WTC11 (cell line): ENCODE data around the gene NTPCR. TPM values are rescaled to one million over a fixed set of nuclear protein-coding genes. Genes with fewer than 3 reads are reported as not detected.

Experiments used
- ATAC-seq: fragments of 200-7000 bp; cut with Tn5 transposase; 2 replicates; pipeline ENCODE4 v1.10.0; 2021; ENCODE audit warnings: mild to moderate bottlenecking, moderate library complexity
- CTCF ChIA-PET: fragments of 300-600 bp; sonication (Branson Sonifier 250); formaldehyde crosslinking; loops from one replicate; lab custom pipeline; 2021; ENCODE audit warnings: antibody characterized with exemption; lab: Charles Lee
- POLR2A ChIA-PET: fragments of 350-600 bp; sonication (Branson Sonifier 250); formaldehyde crosslinking; loops from one replicate; lab custom pipeline; 2021; ENCODE audit warnings: antibody characterized with exemption; lab: Charles Lee
- DNase-seq: peaks from one replicate; pipeline ENCODE4 v3.0.0; 2021; ENCODE audit warnings: low spot score
- H3K27ac Mint-ChIP-seq: 2 replicates; pipeline ENCODE4 v1.8.0; 2021; ENCODE audit warnings: mixed read lengths
- H3K27me3 Mint-ChIP-seq: 2 replicates; pipeline ENCODE4 v1.8.0; 2021; ENCODE audit warnings: low read depth, mild to moderate bottlenecking, moderate library complexity, mixed read lengths
- H3K36me3 Mint-ChIP-seq: 2 replicates; pipeline ENCODE4 v1.8.0; 2021; ENCODE audit warnings: mixed read lengths
- H3K4me1 Mint-ChIP-seq: 2 replicates; pipeline ENCODE4 v1.8.0; 2022; ENCODE audit warnings: mixed read lengths
- H3K4me3 Mint-ChIP-seq: 2 replicates; pipeline ENCODE4 v1.8.0; 2021; ENCODE audit warnings: mild to moderate bottlenecking, moderate library complexity, mixed read lengths
- H3K9me3 Mint-ChIP-seq: 2 replicates; pipeline ENCODE4 v1.8.0; 2021; ENCODE audit warnings: mixed read lengths
- CBFB ChIP-seq: sonication (generic); formaldehyde crosslinking; IDR thresholded peaks from 2 replicates; pipeline ENCODE4 v1.8.1; 2022; ENCODE audit warnings: mild to moderate bottlenecking, low read depth, missing genetic modification reagents
- CREB1 ChIP-seq: sonication (generic); formaldehyde crosslinking; IDR thresholded peaks from 2 replicates; pipeline ENCODE4 v1.8.0; 2023; ENCODE audit warnings: mild to moderate bottlenecking, missing genetic modification reagents
- CTCF ChIP-seq: fragments of 200-600 bp; IDR thresholded peaks from 2 replicates; pipeline ENCODE4 v1.8.0; 2022; ENCODE audit warnings: antibody characterized with exemption
- EMX1 ChIP-seq: fragments of 250-450 bp; sonication (Bioruptor Pico); IDR thresholded peaks from 2 replicates; pipeline ENCODE4 v1.8.0; 2021; ENCODE audit warnings: mild to moderate bottlenecking
- ESRRA ChIP-seq: sonication (generic); formaldehyde crosslinking; IDR thresholded peaks from 2 replicates; pipeline ENCODE4 v1.8.1; 2022; ENCODE audit warnings: mild to moderate bottlenecking, missing genetic modification reagents, borderline replicate concordance
- FOXP4 ChIP-seq: sonication (generic); formaldehyde crosslinking; IDR thresholded peaks from 2 replicates; pipeline ENCODE4 v1.8.0; 2022; ENCODE audit warnings: mild to moderate bottlenecking, missing genetic modification reagents
- HMGA2 ChIP-seq: fragments of 250-450 bp; sonication (Bioruptor Pico); IDR thresholded peaks from 2 replicates; pipeline ENCODE4 v1.4.0; 2021; ENCODE audit warnings: mild to moderate bottlenecking, moderate library complexity
- HMGXB4 ChIP-seq: sonication (generic); formaldehyde crosslinking; IDR thresholded peaks from 2 replicates; pipeline ENCODE4 v1.8.1; 2023; ENCODE audit warnings: mild to moderate bottlenecking, moderate library complexity, missing genetic modification reagents
- IRF1 ChIP-seq: sonication (generic); formaldehyde crosslinking; IDR thresholded peaks from 2 replicates; pipeline ENCODE4 v1.8.0; 2023; ENCODE audit warnings: missing genetic modification reagents
- NR1H2 ChIP-seq: sonication (generic); formaldehyde crosslinking; IDR thresholded peaks from 2 replicates; pipeline ENCODE4 v1.9.0; 2021; ENCODE audit warnings: mild to moderate bottlenecking, moderate library complexity, missing genetic modification reagents
- PRRX2 ChIP-seq: fragments of 250-450 bp; sonication (Bioruptor Pico); IDR thresholded peaks from 2 replicates; pipeline ENCODE4 v1.8.0; 2021; ENCODE audit warnings: mild to moderate bottlenecking
- RELA ChIP-seq: sonication (generic); formaldehyde crosslinking; IDR thresholded peaks from 2 replicates; pipeline ENCODE4 v1.8.1; 2022; ENCODE audit warnings: missing genetic modification reagents, mild to moderate bottlenecking, borderline replicate concordance
- SMAD3 ChIP-seq: sonication (generic); formaldehyde crosslinking; IDR thresholded peaks from 2 replicates; pipeline ENCODE4 v1.8.0; 2022; ENCODE audit warnings: missing genetic modification reagents, mild to moderate bottlenecking, borderline replicate concordance
- USF1 ChIP-seq: sonication (generic); formaldehyde crosslinking; IDR thresholded peaks from 2 replicates; pipeline ENCODE4 v1.8.0; 2022; ENCODE audit warnings: mild to moderate bottlenecking, missing genetic modification reagents
- ZNF121 ChIP-seq: sonication (generic); formaldehyde crosslinking; IDR thresholded peaks from 2 replicates; pipeline ENCODE4 v1.8.0; 2023; ENCODE audit warnings: missing genetic modification reagents
- ZNF219 ChIP-seq: sonication (generic); formaldehyde crosslinking; IDR thresholded peaks from 2 replicates; pipeline ENCODE4 v1.8.0; 2023; ENCODE audit warnings: missing genetic modification reagents, mild to moderate bottlenecking, borderline replicate concordance
- ZNF396 ChIP-seq: fragments of 250-450 bp; sonication (Bioruptor Pico); IDR thresholded peaks from 2 replicates; pipeline ENCODE4 v1.8.0; 2021; ENCODE audit warnings: mild to moderate bottlenecking, moderate library complexity, borderline replicate concordance
- total RNA-seq: library from RNA; stranded (reverse); gene quantifications from 3 replicates; pipeline ENCODE4 v1.2.3, GENCODE V29; 2021

Gene NTPCR
- total RNA-seq, 1 experiment from 2014 or later, result 102 TPM

- no peak for DNase-seq
- H3K9me3 Mint-ChIP-seq, result peaks cover 7% of the 10 kb centered on the region; the same call in 1 of the 2 replicates
- TF ChIP-seq ZNF396 (CRISPR knock-in tag) (no peak), SMAD3 (CRISPR knock-in tag) (no peak), ZNF219 (no peak), EMX1 (no peak), HMGA2 (CRISPR knock-in tag) (no peak), PRRX2 (CRISPR knock-in tag) (no peak)
- TF ChIP-seq, all 79 proteins: peak for 0
- no peak for ATAC-seq
- H3K36me3 Mint-ChIP-seq, result no peaks in the 10 kb centered on the region
- no peak overlapping the region for H3K4me3 Mint-ChIP-seq
- ChIA-PET POLR2A (no interaction called here), CTCF (no interaction called here)
- peaks cover 9% of the 10 kb centered on the region for H3K27me3 Mint-ChIP-seq
- H3K27ac Mint-ChIP-seq, result no peak overlapping the region
- H3K4me1 Mint-ChIP-seq, result peaks cover 26% of the 10 kb centered on the region
These were observed 41.6 kb upstream of the NTPCR start for GRCh38 chr1:232908831-232909230.

GRCh38 chr1:232909752-232910151 is 40.7 kb upstream of the NTPCR start:
- no peak for ATAC-seq
- TF ChIP-seq ESRRA (CRISPR knock-in tag) (no peak), PRRX2 (CRISPR knock-in tag) (no peak), RELA (CRISPR knock-in tag) (no peak)
- Mint-ChIP-seq H3K9me3 (peaks cover 7% of the 10 kb centered on the region; the same call in 1 of the 2 replicates), H3K27ac (no peak overlapping the region), H3K36me3 (no peaks in the 10 kb centered on the region), H3K4me3 (no peak overlapping the region), H3K27me3 (peaks cover 9% of the 10 kb centered on the region), H3K4me1 (peaks cover 30% of the 10 kb centered on the region)
- CTCF ChIA-PET, result no interaction called here
- DNase-seq, result no peak
- POLR2A ChIA-PET, result no interaction called here

GRCh38 chr1:232911027-232911599 is 39.3 kb upstream of the NTPCR start:
- no peaks in the 10 kb centered on the region for H3K36me3 Mint-ChIP-seq

GRCh38 chr1:232912845-232913580 is 37.4 kb upstream of the NTPCR start:
- ATAC-seq, result no peak
- DNase-seq, result no peak
- Mint-ChIP-seq H3K4me3 (no peak overlapping the region), H3K27ac (no peak overlapping the region), H3K9me3 (peaks cover 7% of the 10 kb centered on the region; the same call in 1 of the 2 replicates), H3K4me1 (peaks cover 30% of the 10 kb centered on the region), H3K27me3 (peaks cover 9% of the 10 kb centered on the region), H3K36me3 (no peaks in the 10 kb centered on the region)
- ChIA-PET CTCF (no interaction called here), POLR2A (no interaction called here)
- TF ChIP-seq USF1 (CRISPR knock-in tag), result no peak
- no peak for TF ChIP-seq CBFB (CRISPR knock-in tag)
- TF ChIP-seq IRF1 (CRISPR knock-in tag), result no peak
- no peak for TF ChIP-seq NR1H2
- no peak for TF ChIP-seq HMGXB4 (CRISPR knock-in tag)
- no peak for TF ChIP-seq CREB1 (CRISPR knock-in tag)
- no peak for TF ChIP-seq CTCF

More at GRCh38 chr1:232911027-232911599, 39.3 kb upstream of the NTPCR start:
- no peak overlapping the region for H3K4me3 Mint-ChIP-seq
- peaks cover 30% of the 10 kb centered on the region for H3K4me1 Mint-ChIP-seq
- peaks cover 9% of the 10 kb centered on the region for H3K27me3 Mint-ChIP-seq
- peaks cover 7% of the 10 kb centered on the region; the same call in 1 of the 2 replicates for H3K9me3 Mint-ChIP-seq
- no peak for TF ChIP-seq PRRX2 (CRISPR knock-in tag)
- 0 out of 2 replicates have a peak, but pooled peaks have one; percentile 45 for TF ChIP-seq ZNF121 (CRISPR knock-in tag)
- TF ChIP-seq FOXP4 (CRISPR knock-in tag), result 0 out of 2 replicates have a peak, but pooled peaks have one; percentile 33
- ATAC-seq, result peak; percentile 89
- POLR2A ChIA-PET, result no interaction called here
- H3K27ac Mint-ChIP-seq, result no peak overlapping the region
- DNase-seq, result no peak
- CTCF ChIA-PET, result interaction anchor here (0.6 to 1.1 kb wide), 2 partner anchors 31 to 1155 kb away, joined by 4 to 5 read pairs; no protein-coding TSS in a partner anchor
